Psoas muscle (tissue), 8 donors: ENCODE measurements around the gene SPNS2. TPM values are rescaled to one million over a fixed set of nuclear protein-coding genes. Genes with fewer than 3 reads are reported as not detected.

Experiments
- ATAC-seq, 4 donors: fragments of 200-7000 bp; cut with Tn5 transposase; one replicate each; pipeline ENCODE4 v1.9.1; 2020; ENCODE audit warnings: moderate library complexity in 3 of 4, mild to moderate bottlenecking in 2 of 4
- DNase-seq, 2 donors: peaks; one replicate each; pipeline ENCODE4 v3.0.0-alpha.2; 2020
- H3K27ac ChIP-seq: fragments of 200-600 bp; one replicate; pipeline ENCODE4 v1.8.0; 2022
- H3K27me3 ChIP-seq, 3 donors: fragments of 200-600 bp in 1 of 3; one replicate each; pipeline versions ENCODE4 v1.6.1 to v1.8.0; 2013 to 2022; ENCODE audit warnings: low read length in 2 of 3, mild to moderate bottlenecking in 2 of 3, moderate library complexity in 1 of 3; ENCODE audit not compliant: insufficient read depth in 3 of 3
- H3K36me3 ChIP-seq, 2 donors: fragments of 200-600 bp in 1 of 2; one replicate each; pipeline versions ENCODE4 v1.6.1 to v1.8.0; 2013 to 2022; ENCODE audit warnings: low read depth in 1 of 2, mild to moderate bottlenecking in 1 of 2, moderate library complexity in 1 of 2; ENCODE audit not compliant: insufficient read depth in 1 of 2
- H3K4me1 ChIP-seq: fragments of 200-600 bp; one replicate; pipeline ENCODE4 v1.8.0; 2022
- H3K4me3 ChIP-seq: fragments of 200-600 bp; one replicate; pipeline ENCODE4 v1.8.0; 2022; ENCODE audit warnings: mild to moderate bottlenecking
- H3K9me3 ChIP-seq: fragments of 200-600 bp; one replicate; pipeline ENCODE4 v1.8.0; 2022
- WGBS, 3 donors: extraction: QIAGEN DNeasy Blood & Tissue Kit; methylation state at CpG; one replicate each; pipeline versions ENCODE4 v1.1.6 to v1.1.7; 2013; 5-methylcytosine and 5-hydroxymethylcytosine counted together
- intact Hi-C, 2 donors: fragments of 100-400 bp; cut with DNase I; formaldehyde crosslinking; loops; one replicate each; pipeline versions ENCODE4 v1.11.0 to v1.14.2; 2022
- polyA plus RNA-seq, 3 donors: library from polyadenylated mRNA; stranded (reverse); fragments of 200-250 nt; gene quantifications; one replicate each; pipeline ENCODE4 v1.2.3, GENCODE V29; 2013
- total RNA-seq, 4 donors: library from RNA; stranded (reverse); fragmentation: NEBNext Ultra II Directional in 2 of 4; extraction: Animal tissue kit (Norgen Biotek cat#: 25700) in 2 of 4; gene quantifications; one replicate each; pipeline versions ENCODE4 v1.2.1 to v1.2.4, GENCODE V29; 2021 to 2023
- TF ChIP-seq, protein P1 (sequence below): fragments of 200-600 bp; IDR thresholded peaks from one replicate; pipeline ENCODE4 v1.8.0; 2022; ENCODE audit warnings: antibody characterized with exemption
- donor health status: healthy with polysubstance abuse.
- donor health status: DM: no; HTN: no; CAD: no; lungs with moderate emphysema.
- donor health status: Bipolar disorder and iron deficiency.
- donor health status: healthy.
- donor health status: DM: yes; HTN: yes; CAD: no.
- donor health status: DM: no; HTN: no; CAD: no.
- donor health status: DM: no; HTN: no; CAD: no.
- donor health status: DM: yes; HTN: yes; CAD: no.

Gene SPNS2
- total and polyA plus RNA-seq, 7 donors, result 3.5 to 10.6 (median 6.4) TPM

DNA sequence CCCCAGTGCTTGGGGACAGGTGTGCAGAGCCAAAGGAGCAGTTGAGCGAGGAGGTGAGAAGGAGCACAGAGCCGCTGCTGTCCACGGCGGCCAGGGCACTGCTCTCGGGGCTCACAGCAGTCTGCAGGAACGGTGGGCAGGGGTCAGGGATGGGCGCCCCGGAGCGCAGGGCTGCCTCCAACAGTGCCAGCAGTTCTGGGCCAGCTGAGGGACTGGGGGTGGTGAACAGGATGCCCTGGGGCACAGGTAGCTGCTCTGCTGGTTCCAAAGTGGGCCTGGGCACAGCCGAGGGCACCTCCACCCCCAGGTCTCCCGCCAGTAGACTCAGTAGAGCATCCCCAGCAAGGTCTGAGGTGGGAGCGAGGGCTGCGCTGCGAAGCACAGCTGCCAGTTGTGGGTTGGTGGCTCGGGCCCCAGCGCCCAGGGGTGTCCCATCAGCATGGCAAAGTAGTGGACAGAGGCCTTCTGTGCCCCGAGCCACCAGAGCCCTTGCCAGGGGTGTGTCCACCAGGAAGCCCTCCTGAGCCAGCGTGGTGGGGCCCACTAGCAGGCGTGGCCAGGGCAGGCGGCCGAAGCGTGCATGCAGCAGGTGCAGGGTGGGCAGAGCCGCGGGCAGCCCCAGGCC, 59.8 kb downstream of the SPNS2 start:
- 87 to 92% (median 89%) methylated on average over 24 of the region's 24 CpGs for WGBS, 3 donors
- Histone ChIP-seq H3K9me3 (no peaks in the 10 kb centered on the region), H3K27me3 (no peaks in the 10 kb centered on the region), H3K27ac (no peak overlapping the region), H3K36me3 (peaks cover 0 to 7% of the 10 kb centered on the region in 2 donors), H3K4me1 (peaks cover 14% of the 10 kb centered on the region), H3K4me3 (no peak overlapping the region)
- intact Hi-C loops, result no loop called here
- peak in 1 of 2 donors; percentile 44 for DNase-seq
- TF ChIP-seq, protein P1, sequence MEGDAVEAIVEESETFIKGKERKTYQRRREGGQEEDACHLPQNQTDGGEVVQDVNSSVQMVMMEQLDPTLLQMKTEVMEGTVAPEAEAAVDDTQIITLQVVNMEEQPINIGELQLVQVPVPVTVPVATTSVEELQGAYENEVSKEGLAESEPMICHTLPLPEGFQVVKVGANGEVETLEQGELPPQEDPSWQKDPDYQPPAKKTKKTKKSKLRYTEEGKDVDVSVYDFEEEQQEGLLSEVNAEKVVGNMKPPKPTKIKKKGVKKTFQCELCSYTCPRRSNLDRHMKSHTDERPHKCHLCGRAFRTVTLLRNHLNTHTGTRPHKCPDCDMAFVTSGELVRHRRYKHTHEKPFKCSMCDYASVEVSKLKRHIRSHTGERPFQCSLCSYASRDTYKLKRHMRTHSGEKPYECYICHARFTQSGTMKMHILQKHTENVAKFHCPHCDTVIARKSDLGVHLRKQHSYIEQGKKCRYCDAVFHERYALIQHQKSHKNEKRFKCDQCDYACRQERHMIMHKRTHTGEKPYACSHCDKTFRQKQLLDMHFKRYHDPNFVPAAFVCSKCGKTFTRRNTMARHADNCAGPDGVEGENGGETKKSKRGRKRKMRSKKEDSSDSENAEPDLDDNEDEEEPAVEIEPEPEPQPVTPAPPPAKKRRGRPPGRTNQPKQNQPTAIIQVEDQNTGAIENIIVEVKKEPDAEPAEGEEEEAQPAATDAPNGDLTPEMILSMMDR, result no peak
- no peak for ATAC-seq

DNA sequence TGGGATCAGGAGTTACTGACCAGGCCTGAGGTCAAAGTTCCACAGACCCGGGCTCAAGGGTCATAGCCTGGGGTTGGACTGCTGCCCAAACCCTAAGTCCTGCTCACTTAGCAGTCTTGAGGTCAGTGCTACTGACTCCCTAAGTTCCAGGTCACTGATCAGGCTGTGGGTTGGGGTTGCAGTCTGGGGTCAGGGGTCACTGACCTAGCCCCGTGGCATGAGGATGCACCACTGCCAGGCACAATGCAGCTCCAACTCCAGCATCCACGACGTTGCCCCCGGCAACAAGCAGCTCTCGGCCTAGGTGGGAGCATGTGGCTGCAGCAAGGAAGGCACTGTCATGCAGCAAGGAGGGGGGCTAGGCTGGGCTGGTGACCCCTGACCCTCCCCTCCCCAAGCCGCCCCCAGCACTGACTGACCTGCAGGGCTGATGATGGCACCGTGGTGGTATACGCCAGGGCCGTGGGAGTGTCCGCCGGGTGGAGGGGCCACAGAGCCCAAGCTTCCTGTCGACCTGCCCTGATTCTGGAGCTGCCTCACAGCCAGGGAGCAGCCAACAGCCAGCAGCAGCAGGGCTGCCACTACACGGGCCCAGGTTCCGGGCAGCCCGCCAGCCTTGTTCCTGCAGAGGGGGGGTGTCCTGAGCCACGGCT, 60.6 kb downstream of the SPNS2 start:
- ATAC-seq, result no peak
- Histone ChIP-seq H3K4me3 (no peak overlapping the region), H3K4me1 (peaks cover 10% of the 10 kb centered on the region), H3K36me3 (no peaks in the 10 kb centered on the region), H3K9me3 (no peaks in the 10 kb centered on the region), H3K27me3 (no peaks in the 10 kb centered on the region), H3K27ac (no peak overlapping the region)
- TF ChIP-seq, protein P1, result no peak
- WGBS, 3 donors, result 69 to 75% (median 74%) methylated on average over 16 to 17 of the region's 17 CpGs
- intact Hi-C loops, result no loop called here
- DNase-seq, result peak in 1 of 2 donors; percentile 53

DNA sequence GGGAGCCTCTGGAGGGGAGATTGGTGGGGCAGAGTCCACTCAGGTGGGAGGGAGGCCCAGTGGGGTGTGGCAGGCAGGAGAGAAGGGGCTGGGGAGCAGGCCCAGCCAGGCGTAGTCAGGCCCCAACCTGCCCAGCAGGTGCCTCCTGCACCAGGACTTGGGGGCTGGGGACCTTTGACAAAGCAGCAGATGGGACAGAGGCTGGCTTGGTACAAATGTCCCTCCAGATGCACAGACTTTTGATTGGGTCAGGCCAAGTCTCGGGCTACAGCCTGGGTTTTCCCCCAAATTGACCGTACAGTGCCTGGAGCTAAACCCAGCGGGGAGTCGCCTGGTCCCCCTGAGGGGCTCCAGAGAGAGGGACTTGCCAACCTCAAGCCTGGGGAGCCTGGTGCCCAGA, 61.3 kb downstream of the SPNS2 start:
- Histone ChIP-seq H3K4me1 (peaks cover 5% of the 10 kb centered on the region), H3K36me3 (no peaks in the 10 kb centered on the region), H3K4me3 (no peak overlapping the region), H3K9me3 (no peaks in the 10 kb centered on the region), H3K27ac (no peak overlapping the region), H3K27me3 (no peaks in the 10 kb centered on the region)
- intact Hi-C loops, result loop anchor here in 1 of 2 donors (10.0 kb wide), 1 partner anchor 345 kb away; the partner anchor contains the start of gene CHRNE
- TF ChIP-seq, protein P1, result no peak
- 92 to 98% (median 96%) methylated on average over 5 of the region's 5 CpGs for WGBS, 3 donors
- no peak for ATAC-seq
- peak in 1 of 2 donors; percentile 30 for DNase-seq

DNA sequence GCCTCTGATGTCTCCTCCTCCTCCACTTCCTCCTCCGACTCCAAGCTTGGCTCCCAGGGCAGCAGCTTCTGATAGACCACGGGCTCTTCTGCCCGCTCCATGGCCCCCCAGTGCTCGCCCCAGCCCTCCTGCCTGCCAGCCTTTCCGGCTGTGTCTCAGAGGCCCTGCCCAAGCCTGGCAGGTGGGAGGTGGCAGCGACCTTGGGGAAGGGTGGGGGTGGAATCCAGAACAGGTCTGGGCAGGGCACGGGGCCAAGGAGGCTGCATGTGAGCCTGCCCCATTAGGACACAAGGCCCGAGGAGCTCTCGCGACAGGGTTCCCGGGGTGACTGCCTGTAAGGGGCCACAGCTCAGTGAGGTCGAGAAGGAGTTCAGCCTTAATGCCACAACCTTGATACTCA, 61.7 kb downstream of the SPNS2 start, which contains the start of gene GGT6:
GGT6 (minus strand) TSS at position 157 of the 400 bp plus-strand sequence; CDS start at position 101, 56 bp downstream.
- TF ChIP-seq, protein P1, result no peak
- Histone ChIP-seq H3K36me3 (no peaks in the 10 kb centered on the region), H3K4me1 (peaks cover 7% of the 10 kb centered on the region), H3K4me3 (no peak within 1 kb of the TSS), H3K27ac (no peak within 1 kb of the TSS), H3K27me3 (no peaks in the 10 kb centered on the region), H3K9me3 (no peaks in the 10 kb centered on the region)
- intact Hi-C loops, result loop anchor here in 1 of 2 donors (10.0 kb wide), 1 partner anchor 344 kb away; the partner anchor contains the start of gene CHRNE
- WGBS, 3 donors, result 79 to 84% (median 81%) methylated on average over 12 of the region's 12 CpGs
- DNase-seq (peak in 1 of 2 donors; percentile 45), ATAC-seq (no peak)
